Measurements from ENCODE around the gene CETN1. TPM values are rescaled to one million over a fixed set of nuclear protein-coding genes. Genes with fewer than 3 reads are reported as not detected.

The CETN1 gene
- total RNA-seq, 2 experiments from 2014 or later: not detected

DNA sequence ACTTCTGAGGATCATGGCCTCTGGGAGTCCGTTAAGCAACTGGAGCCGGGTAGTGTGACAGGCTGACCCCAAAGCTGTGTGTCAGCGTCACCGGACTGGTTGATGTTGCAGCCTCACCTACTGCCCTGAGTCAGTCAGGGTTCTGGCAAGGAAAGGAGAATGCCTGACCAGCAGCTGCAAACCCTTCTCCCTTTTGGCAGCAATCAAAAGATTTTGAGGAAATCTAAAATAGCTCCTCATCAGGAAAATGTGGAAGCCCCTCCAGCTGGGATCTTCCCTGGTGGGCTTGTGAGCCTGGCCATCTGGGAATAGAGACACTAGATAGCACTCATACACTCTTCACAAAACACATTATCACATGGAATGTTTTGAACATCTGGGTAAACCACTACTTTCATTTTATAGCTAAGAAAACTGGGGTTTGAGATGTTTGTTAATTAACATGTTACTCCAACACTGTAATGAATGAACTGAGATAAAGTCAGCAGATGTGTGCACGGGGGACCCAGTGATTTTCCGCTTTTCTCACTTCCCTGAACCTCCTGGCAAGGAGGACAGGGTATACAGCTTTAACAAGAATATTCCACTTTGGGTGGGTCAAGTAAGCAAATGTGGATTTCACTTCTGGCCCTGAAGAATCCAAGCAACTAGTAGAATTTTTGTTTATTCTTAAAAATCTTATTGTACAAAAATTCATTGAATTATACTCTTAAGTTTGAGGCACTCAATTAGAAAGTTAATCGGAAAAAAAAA, 41.3 kb downstream of the CETN1 start:
- Mint-ChIP-seq H3K27ac (no peak overlapping the region), H3K9me3 (no peaks in the 10 kb centered on the region), H3K36me3 (no peaks in the 10 kb centered on the region), H3K4me1 (peaks cover 2% of the 10 kb centered on the region), H3K27me3 (peaks cover 26% of the 10 kb centered on the region), H3K4me3 (no peak overlapping the region)
- POLR2A ChIA-PET: no interaction called here
- DNase-seq (no peak), ATAC-seq (ENCODE audit: low read depth) (no peak)

- no peaks in the 10 kb centered on the region for H3K9me3 Mint-ChIP-seq
- no peak for DNase-seq
- H3K36me3 Mint-ChIP-seq: no peaks in the 10 kb centered on the region
- no peak overlapping the region for H3K27ac Mint-ChIP-seq
- POLR2A ChIA-PET: no interaction called here
- H3K27me3 Mint-ChIP-seq: peaks cover 26% of the 10 kb centered on the region
- no peak for ATAC-seq (ENCODE audit: low read depth)
- peaks cover 2% of the 10 kb centered on the region for H3K4me1 Mint-ChIP-seq
- H3K4me3 Mint-ChIP-seq: no peak overlapping the region
These were observed 42.1 kb downstream of the CETN1 start for GRCh38 chr18:622289-622688.

DNA sequence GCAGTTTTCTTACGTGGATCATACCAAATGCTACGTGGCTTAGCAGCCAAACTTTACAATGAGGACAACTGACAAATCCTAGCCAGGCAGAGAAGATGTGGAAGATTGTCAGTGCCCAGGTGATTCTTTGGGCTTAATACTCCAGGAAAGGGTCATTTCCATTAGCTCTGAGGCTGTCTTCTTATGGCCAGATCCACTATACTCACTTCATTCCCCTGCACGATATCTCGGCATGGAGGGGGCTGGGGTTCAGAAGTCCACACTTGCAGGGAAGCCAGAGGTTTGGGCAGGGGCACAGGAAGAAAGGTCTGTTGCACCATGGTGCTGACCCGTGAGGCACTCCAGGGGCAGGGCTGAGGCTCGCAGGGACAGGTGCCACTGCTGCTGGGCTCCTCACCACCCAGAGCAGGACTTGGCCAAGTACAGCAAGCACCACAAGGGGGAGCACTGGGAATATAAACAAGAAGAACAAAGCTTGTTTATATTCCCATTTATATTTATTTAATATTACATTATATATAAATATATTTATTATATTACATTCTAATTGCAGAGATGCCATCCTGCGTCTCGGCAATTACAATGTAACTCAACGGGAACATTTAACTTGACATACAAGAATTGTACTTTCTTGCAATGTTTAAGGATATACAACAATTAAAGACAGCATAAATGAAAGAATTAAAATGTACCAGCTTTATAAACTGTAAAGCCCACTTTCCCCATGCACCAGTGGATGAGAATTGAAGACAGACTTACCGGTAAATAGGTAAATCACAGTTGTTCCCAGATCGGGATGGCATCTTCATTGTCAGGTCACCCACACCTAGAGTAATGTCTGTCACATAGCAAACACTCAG, 43.8 kb downstream of the CETN1 start:
- POLR2A ChIA-PET: interaction anchor here (1.0 to 1.8 kb wide), 4 partner anchors 18 to 207 kb away, joined by 3 to 11 read pairs (median 3); partner anchors contain the start of gene TYMS
- H3K4me3 Mint-ChIP-seq: no peak overlapping the region
- peaks cover 2% of the 10 kb centered on the region for H3K4me1 Mint-ChIP-seq
- DNase-seq (peak; percentile 57), ATAC-seq (ENCODE audit: low read depth) (peak; percentile 82)
- no peaks in the 10 kb centered on the region for H3K36me3 Mint-ChIP-seq
- H3K9me3 Mint-ChIP-seq: no peaks in the 10 kb centered on the region
- H3K27ac Mint-ChIP-seq: no peak overlapping the region
- peaks cover 26% of the 10 kb centered on the region for H3K27me3 Mint-ChIP-seq

DNA sequence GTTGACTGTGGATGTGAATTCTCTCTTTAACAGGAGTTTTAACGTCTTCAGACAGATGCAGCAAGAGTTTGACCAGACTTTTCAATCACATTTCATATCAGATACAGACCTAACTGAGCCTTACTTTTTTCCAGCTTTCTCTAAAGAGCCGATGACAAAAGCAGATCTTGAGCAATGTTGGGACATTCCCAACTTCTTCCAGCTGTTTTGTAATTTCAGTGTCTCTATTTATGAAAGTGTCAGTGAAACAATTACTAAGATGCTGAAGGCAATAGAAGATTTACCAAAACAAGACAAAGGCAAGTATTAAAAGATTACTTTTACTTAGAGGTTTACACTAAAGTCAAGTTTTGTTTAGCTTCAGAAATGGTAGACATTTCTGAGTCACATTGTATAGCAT, 47.1 kb downstream of the CETN1 start:
- no peak overlapping the region for H3K27ac Mint-ChIP-seq
- peaks cover 2% of the 10 kb centered on the region for H3K4me1 Mint-ChIP-seq
- ATAC-seq (ENCODE audit: low read depth): no peak
- H3K27me3 Mint-ChIP-seq: peaks cover 15% of the 10 kb centered on the region
- DNase-seq: no peak
- H3K9me3 Mint-ChIP-seq: peaks cover 3% of the 10 kb centered on the region
- no peak overlapping the region for H3K4me3 Mint-ChIP-seq
- no peaks in the 10 kb centered on the region for H3K36me3 Mint-ChIP-seq
- POLR2A ChIA-PET: interaction anchor here (1.0 kb wide), 1 partner anchor 85 kb away, joined by 3 read pairs; the partner anchor contains the start of gene ENOSF1

DNA sequence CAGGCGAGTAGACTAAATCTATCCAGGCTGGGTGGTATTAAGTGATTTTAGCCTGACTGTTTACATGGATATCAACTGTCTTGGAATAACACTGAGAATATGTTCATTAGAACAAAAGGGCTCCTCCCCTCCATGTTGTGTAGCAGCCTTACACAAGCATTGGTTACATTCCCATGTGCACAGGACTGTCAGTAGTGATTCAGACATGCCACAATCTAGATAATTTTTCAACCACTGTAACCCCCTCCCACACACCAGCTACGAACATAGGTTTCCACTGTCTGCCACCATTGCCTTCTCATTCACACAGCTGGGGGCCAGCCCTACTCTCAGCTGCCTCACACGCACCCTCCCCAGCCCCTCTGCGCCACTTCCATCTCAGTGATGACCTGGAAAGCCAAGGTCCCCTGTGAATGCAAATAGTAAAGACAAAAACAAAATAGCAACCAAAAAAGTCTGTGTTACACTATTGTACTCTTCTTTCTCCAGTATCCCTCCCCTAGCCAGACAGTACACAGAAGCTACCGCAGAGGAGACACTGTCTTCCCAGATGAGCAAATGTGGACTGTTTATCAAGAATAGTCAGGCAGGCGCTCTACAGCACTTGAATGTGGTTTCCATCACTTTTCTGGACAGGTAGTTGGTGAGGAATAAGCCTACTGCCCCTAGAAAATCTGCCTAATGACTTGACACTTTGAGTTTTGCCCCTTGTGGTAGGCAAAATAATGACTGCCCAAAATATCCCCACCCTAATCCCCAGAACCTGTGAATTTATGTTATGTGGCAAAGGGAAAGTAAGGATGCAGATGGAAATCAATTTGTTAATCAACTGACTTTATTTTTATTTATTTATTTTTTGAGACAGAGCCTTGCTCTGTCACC, 49.3 kb downstream of the CETN1 start:
- POLR2A ChIA-PET: no interaction called here
- ATAC-seq (ENCODE audit: low read depth): no peak
- no peaks in the 10 kb centered on the region for H3K4me1 Mint-ChIP-seq

DNA sequence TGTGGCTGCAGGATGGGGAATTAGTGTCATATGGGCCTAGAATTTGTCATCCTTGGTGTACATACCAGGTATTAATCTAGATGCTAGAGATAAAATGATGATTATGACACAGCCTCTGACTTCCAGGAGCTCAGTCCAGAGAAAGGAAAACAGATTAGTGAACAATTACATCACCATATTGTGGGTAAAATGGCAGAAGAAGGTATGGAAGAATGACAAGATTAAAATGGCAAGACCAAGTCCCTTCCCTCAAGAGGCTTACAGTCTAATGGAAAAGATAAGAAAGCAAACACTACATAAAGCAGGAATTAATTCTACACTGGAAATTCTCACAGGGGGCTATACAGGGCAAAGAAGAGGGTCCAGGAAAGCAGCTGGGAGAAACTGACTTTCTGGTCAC, 51.4 kb downstream of the CETN1 start:
- DNase-seq: no peak
- no peak for ATAC-seq (ENCODE audit: low read depth)
- Mint-ChIP-seq H3K27me3 (peaks cover 10% of the 10 kb centered on the region), H3K36me3 (no peaks in the 10 kb centered on the region), H3K4me3 (no peak overlapping the region), H3K9me3 (peaks cover 3% of the 10 kb centered on the region), H3K4me1 (no peaks in the 10 kb centered on the region), H3K27ac (no peak overlapping the region)
- POLR2A ChIA-PET: no interaction called here

More for the DNA sequence above, 49.3 kb downstream of the CETN1 start:
- no peak for DNase-seq
- H3K4me3 Mint-ChIP-seq: no peak overlapping the region
- H3K27me3 Mint-ChIP-seq: peaks cover 11% of the 10 kb centered on the region
- no peaks in the 10 kb centered on the region for H3K36me3 Mint-ChIP-seq
- no peak overlapping the region for H3K27ac Mint-ChIP-seq
- H3K9me3 Mint-ChIP-seq: peaks cover 3% of the 10 kb centered on the region

Other genes with a start within 250 kb of the CETN1 start
- under 1 TPM; 0.06 to 0.11 TPM for gene COLEC12, start 79.7 kb upstream of the CETN1 start, total RNA-seq
- gene CLUL1, start 16.6 kb downstream of the CETN1 start, total RNA-seq: not detected
- gene TYMS, start 77.3 kb downstream of the CETN1 start, total RNA-seq: 100 to 1,000 TPM; 306 to 322 TPM
- gene ENOSF1, start 132.2 kb downstream of the CETN1 start, total RNA-seq: 10 to 100 TPM; 76.0 to 79.5 TPM
- gene YES1, start 231.9 kb downstream of the CETN1 start, total RNA-seq: 10 to 100 TPM; 18.0 to 22.0 TPM

Data from activated naive CD8-positive, alpha-beta T cell treated with anti-CD3 and anti-CD28 coated beads, Interleukin-2, amount 10 ng/mL, durations not matched to agents 7 days and 5 days (primary cell).